GM12864 (cell line): ENCODE measurements around the gene PLCB2.

ENCODE experiments used
- DNase-seq: peaks from one replicate; pipeline ENCODE4 v3.0.0-alpha.2; 2011; ENCODE audit warnings: low read depth
- H3K4me3 ChIP-seq: 2 replicates; pipeline ENCODE4 v1.5.1; 2011; ENCODE audit warnings: mild to moderate bottlenecking, low read depth, low read length, control low read depth
- TF ChIP-seq, protein P1 (sequence below): IDR thresholded peaks from 2 replicates; pipeline ENCODE4 v1.5.1; 2011; ENCODE audit warnings: low read depth, mild to moderate bottlenecking, moderate library complexity, low read length, control low read depth, inconsistent platforms; ENCODE audit errors: missing control alignments

PLCB2 gene

DNA sequence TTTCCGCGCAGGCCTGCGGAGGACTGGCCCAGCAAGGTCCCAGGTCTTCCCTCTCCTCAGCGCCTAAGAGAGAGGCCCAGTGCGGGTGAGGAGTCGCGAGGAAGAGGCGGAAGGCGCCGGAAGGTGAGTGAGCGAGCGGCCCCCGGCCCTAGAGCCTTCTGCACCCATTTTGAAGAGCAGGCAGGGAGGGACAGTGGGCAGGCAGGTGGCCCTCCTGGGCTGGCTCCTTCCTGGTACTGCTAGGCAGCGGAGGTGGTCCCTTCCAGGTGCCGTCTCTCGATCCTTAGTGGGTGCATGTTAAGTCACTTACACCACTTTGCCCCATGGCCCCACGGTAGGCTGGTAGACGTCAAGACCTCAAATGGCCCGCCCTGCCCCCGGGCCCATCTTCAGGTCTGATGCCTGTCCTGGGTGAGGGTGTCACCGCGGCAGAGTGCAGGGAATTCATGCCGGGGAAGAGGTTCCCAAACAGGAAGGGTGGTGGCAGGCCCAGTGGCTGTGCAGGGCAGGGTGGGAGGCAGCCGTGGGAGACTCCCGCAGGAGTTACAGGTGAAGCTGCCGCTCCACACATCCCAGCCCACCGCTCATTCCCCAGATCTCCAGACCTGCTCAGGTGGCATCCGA is 54.5 kb downstream of the PLCB2 start:
- TF ChIP-seq, protein P1, sequence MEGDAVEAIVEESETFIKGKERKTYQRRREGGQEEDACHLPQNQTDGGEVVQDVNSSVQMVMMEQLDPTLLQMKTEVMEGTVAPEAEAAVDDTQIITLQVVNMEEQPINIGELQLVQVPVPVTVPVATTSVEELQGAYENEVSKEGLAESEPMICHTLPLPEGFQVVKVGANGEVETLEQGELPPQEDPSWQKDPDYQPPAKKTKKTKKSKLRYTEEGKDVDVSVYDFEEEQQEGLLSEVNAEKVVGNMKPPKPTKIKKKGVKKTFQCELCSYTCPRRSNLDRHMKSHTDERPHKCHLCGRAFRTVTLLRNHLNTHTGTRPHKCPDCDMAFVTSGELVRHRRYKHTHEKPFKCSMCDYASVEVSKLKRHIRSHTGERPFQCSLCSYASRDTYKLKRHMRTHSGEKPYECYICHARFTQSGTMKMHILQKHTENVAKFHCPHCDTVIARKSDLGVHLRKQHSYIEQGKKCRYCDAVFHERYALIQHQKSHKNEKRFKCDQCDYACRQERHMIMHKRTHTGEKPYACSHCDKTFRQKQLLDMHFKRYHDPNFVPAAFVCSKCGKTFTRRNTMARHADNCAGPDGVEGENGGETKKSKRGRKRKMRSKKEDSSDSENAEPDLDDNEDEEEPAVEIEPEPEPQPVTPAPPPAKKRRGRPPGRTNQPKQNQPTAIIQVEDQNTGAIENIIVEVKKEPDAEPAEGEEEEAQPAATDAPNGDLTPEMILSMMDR = no peak
- peak overlapping the region; percentile 55 for H3K4me3 ChIP-seq
- no peak for DNase-seq

DNA sequence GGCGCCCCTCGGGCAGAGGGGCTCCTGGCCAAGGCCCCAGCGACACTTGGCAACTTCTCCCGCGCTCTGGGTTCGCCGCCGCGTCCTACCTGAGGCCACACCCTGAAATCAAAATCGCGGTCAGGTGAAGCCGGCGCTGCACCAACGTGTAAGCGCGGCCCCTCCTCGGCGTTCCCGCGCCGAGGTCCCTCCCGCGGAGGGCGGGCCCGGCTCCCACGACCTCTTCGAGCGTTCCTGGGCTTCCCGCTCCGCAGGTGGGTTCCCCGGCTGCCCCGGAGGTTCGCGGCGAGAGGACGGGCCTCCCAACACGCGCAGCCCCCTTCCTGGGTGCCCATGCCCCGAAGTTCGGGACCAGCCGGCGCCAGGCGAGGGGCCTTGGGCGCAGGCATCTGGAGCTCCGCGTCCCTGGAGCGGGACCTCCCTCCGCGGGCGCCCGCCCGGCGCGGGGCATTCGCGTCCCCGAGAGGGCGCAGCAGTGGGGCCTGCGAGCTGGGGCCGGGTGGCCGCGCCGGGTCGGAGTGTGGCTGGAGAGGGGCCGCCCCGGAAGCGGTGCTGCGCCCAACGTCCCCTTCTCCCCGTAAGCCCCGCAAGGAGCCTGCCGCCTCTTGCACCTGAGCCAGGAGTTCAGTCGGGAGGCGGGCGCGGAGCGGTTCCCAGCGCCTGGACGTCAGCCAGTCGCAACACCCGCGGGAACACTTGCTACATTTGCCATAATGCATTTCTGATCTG is 55.1 kb downstream of the PLCB2 start:
- no peak for DNase-seq
- TF ChIP-seq, protein P1 = peak; percentile 17
- peak overlapping the region; percentile 55 for H3K4me3 ChIP-seq

DNA sequence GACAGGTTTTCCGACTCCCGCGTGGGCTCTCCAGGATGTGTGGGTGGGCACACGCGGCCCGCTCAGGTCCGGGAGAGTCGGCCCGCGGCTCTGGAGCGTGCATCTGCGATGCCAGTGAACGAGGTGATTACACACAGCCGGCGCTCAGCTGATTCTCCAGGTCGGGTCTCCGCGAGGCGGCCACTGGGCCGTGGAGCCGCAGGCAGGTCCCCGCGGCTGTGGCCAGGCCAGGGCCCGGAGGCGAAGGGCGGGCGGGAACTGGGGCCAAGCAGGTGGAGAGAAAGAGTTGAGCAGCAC is 55.6 kb downstream of the PLCB2 start:
- no peak overlapping the region for H3K4me3 ChIP-seq
- no peak for DNase-seq
- TF ChIP-seq, protein P1 = no peak

DNA sequence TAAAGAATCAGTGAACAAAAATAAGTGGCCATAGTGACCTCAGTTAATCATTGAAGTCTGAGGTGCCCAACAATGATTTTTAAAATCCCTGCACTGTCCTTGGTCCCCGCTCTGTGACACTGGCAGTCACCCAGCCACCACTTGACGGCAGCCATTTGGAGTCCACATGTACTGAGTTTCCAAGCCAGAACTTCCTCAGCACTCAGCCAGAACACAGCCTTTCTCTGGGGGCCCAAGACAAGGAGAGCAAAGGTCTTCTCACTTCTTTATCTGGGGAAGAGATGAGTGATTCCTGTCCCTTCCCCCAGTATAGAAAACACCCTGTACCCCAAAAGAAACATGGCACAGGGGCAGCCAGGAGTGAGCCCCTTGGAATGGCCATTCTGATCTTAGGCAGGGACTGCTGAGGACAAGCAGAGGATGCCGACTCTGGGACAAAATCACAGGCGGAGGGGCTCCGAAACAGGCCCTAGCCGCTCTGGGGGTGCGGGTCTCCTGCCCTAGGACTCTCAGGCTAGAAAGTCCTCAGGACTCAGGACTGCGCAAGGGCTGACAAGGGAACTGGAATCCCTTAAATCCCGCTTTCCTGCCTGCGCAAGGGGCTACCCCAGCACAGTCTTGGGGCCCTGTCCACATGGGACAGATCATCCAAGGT is 56.1 kb downstream of the PLCB2 start:
- TF ChIP-seq, protein P1 = no peak
- no peak for DNase-seq
- H3K4me3 ChIP-seq = no peak overlapping the region

DNA sequence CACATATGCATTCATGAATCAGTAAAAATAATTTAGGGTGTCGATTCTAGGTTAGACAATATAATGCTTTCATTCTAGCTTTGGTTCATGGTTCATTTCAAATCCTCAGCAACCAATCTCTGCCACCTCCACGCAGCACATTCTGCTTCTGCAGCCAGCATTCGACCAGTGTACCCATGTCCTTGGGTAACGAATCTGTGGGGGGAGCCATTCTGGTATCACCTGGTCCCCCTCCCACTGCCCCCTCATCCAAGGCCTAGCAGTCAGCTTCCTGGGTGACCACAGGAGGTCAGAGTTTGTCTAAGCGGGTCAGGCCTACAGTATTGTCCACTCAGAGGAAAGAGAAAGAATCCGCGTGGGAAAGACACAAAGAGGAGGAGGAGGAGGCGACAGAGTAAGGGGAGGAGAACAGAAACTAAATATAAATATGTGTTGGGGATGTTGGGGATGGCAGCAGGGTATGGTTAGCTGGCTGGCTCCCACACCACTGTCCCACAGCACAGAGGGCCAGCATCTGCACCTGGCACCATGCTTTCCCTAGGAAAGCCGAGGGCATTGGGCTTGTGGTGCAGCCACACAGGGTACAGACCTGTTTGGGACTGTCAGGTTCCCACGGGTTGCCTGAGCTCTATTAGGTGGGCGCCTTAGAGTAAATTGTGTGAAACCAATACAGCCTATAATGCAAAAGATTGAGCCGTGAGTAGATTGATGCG is 56.8 kb downstream of the PLCB2 start:
- TF ChIP-seq, protein P1 = no peak
- no peak overlapping the region for H3K4me3 ChIP-seq
- no peak for DNase-seq

DNA sequence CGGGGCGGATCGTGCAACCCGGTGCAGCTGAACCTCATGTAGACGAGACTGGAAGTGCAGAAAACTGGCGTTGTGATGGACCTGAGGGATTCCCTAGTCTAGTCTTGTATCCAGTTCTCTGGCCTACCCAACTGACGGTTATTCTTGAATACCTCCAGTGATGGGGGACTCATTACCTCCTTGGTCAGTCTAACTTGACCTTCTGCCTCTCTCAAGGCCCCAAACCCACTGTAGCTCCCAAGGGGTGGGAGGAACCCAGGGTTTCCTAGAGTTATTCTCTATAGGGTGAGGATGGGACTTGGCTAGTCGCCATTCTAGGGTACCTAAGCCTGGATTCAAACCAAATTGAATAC is 57.5 kb downstream of the PLCB2 start:
- TF ChIP-seq, protein P1 = no peak
- H3K4me3 ChIP-seq = no peak overlapping the region
- DNase-seq = no peak
